ENCODE data around the gene TAOK1. TPM values are rescaled to one million over a fixed set of nuclear protein-coding genes. Genes with fewer than 3 reads are reported as not detected.

TAOK1 gene
- total and polyA plus RNA-seq, 9 of the 15 experiments (the other 6 are each of a cell fraction or from before 2014, with no cell fraction given): 3.2 to 33.1 (median 16.5) TPM

DNA sequence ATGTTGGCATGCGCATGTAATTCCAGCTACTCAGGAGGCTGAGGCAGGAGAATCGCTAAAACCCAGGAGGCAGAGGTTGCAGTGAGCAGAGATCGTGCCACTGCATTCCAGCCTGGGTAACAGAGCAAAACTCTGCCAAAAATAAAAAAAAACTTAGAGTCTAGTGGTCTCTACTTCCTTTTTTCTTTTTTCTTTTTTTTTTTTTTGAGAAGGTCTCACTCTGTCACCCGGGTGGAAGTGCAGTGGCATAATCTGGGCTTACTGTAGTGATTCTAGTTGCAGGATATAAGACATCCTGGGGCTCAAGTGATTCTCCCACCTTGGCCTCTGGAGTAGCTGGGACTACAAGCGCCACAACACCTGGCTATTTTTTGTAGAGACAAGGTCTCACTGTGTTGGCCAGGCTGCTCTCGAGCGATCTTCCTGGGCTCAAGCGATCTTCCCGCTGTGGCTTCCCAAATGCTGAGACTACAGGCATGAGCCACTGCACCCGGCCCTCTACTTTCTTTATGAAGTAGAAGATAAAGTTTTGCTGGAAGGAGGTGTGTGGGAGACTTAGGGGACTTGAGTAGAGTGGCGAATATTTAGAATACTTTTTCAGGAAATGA lies 47.9 kb upstream of the TAOK1 start (continued):
- TF ChIP-seq ETV5 (CRISPR knock-in tag; IDR thresholded peaks at IDR 0.05; ENCODE audit: low read depth) (no peak), ZNF316 (IDR thresholded peaks at IDR 0.05) (no peak), KLF6 (CRISPR knock-in tag; IDR thresholded peaks at IDR 0.05; ENCODE audit: borderline replicate concordance) (no peak), CBFA2T3 (IDR thresholded peaks at IDR 0.05) (no peak), BCOR (IDR thresholded peaks at IDR 0.05) (no peak)

DNA sequence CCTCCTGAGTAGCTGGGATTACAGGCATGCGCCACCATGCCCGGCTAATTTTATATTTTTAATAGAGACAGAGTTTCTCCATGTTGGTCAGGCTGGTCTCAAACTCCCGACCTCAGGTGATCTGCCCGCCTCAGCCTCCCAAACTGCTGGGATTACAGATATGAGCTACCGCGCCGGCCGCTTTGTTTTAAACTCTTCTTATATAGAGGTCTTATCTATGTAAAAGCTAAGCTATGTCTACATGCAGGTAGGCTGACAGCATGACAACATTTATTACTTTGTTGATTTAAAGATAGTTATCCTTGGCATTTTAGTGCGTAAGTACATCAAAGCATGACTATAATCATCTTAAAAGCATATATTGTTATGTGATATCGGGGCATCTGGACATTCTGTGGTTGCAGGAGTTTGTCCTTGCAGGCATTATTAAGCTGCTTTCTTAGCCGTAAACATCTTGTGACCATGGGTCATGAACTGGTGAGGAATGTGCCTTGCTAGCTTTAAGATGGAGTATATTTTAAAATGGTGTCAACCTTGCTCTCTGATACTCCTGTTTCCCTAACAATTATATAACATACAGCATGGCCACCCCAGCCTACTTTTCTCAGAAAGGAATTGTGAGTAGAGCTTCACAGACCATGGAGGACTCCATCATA lies 45.8 kb upstream of the TAOK1 start:
- FAIRE-seq (no peak), DNase-seq (ENCODE audit: extremely low read depth in 1 of 4, low spot score in 3 of 4) (no peak), ATAC-seq (no peak)
- no TSS peak for BruUV-seq (replicated peaks)
- intact Hi-C loops (cut with micrococcal nuclease) (loop anchor here (5.0 kb wide), 1 partner anchor 52 kb away; the partner anchor contains the start of gene NUFIP2), in situ Hi-C loops (cut with MboI) (no loop called here)
- H3K36me3 ChIP-seq (ENCODE audit: control insufficient read depth, insufficient read depth, low read length): no peaks in the 10 kb centered on the region
- peaks cover 37 to 51% of the 10 kb centered on the region in 2 experiments for H3K27me3 ChIP-seq (ENCODE audit: control insufficient read depth in 2 of 2, insufficient read depth in 2 of 2, low read length in 2 of 2)
- no peaks in the 10 kb centered on the region for H3K9me3 ChIP-seq (replicated peaks; ENCODE audit: control insufficient read depth, insufficient read depth, low read depth, low read length)
- 16% methylated on average over 10 of the region's 11 CpGs for WGBS (ENCODE audit: insufficient coverage, low coverage, missing lambda C conversion rate)
- no peaks in the 10 kb centered on the region for H3K79me2 ChIP-seq (ENCODE audit: control insufficient read depth, insufficient read depth, low read length)
- ChIA-PET CTCF (ENCODE audit: low intra/inter-chr PET ratio) (no interaction called here), POLR2A (interaction anchor here (0.6 to 1.4 kb wide), 9 partner anchors 9 to 667 kb away, joined by 3 to 6 read pairs (median 3); partner anchors contain the start of gene NUFIP2)
- no peak overlapping the region for H3K9ac ChIP-seq (ENCODE audit: insufficient read depth in 1 of 2, low read depth in 2 of 2, low read length in 2 of 2)
- no peak overlapping the region for H3K4me3 ChIP-seq
- H3K9me1 ChIP-seq (ENCODE audit: control insufficient read depth, insufficient read depth, low read length): no peaks in the 10 kb centered on the region
- no peak overlapping the region for H3K27ac ChIP-seq (ENCODE audit: extremely low read depth, low read depth, low read length)
- no peaks in the 10 kb centered on the region for H4K20me1 ChIP-seq (replicated peaks; ENCODE audit: control insufficient read depth, insufficient read depth, low read length)
- H3K4me2 ChIP-seq (ENCODE audit: insufficient read depth, low read length): no peak overlapping the region
- H3K4me1 ChIP-seq (replicated peaks in 1 of 2; ENCODE audit: control insufficient read depth in 2 of 2, insufficient read depth in 2 of 2, low read length in 2 of 2): no peaks in the 10 kb centered on the region
- H2AFZ ChIP-seq (ENCODE audit: low read depth, low read length): no peak overlapping the region
- TF ChIP-seq NR2C2 (CRISPR knock-in tag; IDR thresholded peaks at IDR 0.05): no peak
- peak; percentile 32; the same call in 1 of the 2 replicates for TF ChIP-seq NR2C2 (tag; IDR thresholded peaks at IDR 0.05)
- TF ChIP-seq CBX8 (IDR thresholded peaks at IDR 0.05; ENCODE audit: borderline replicate concordance, extremely low read depth, low read depth, low read length, poor library complexity, severe bottlenecking): peak; percentile 6
- TF ChIP-seq, protein P1, sequence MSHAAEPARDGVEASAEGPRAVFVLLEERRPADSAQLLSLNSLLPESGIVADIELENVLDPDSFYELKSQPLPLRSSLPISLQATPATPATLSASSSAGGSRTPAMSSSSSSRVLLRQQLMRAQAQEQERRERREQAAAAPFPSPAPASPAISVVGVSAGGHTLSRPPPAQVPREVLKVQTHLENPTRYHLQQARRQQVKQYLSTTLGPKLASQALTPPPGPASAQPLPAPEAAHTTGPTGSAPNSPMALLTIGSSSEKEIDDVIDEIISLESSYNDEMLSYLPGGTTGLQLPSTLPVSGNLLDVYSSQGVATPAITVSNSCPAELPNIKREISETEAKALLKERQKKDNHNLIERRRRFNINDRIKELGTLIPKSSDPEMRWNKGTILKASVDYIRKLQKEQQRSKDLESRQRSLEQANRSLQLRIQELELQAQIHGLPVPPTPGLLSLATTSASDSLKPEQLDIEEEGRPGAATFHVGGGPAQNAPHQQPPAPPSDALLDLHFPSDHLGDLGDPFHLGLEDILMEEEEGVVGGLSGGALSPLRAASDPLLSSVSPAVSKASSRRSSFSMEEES (CRISPR knock-in tag; IDR thresholded peaks at IDR 0.05): no peak

All from K562 (cell line).